GM20000 (cell line): ENCODE results near the gene ANKRD2.

Experiments
- DNase-seq: peaks from one replicate; pipeline ENCODE4 v3.0.0; 2012; ENCODE audit warnings: low spot score
- CTCF ChIP-seq: IDR thresholded peaks from 2 replicates; pipeline ENCODE4 v1.5.1; 2012; ENCODE audit warnings: mild to moderate bottlenecking, control low read depth; ENCODE audit errors: extremely low read depth, missing control alignments

Gene ANKRD2

GRCh38 chr10:97563337-97563736 lies 9.2 kb upstream of the ANKRD2 start:
- no peak for TF ChIP-seq CTCF
- DNase-seq, result no peak

GRCh38 chr10:97564776-97565175 lies 7.8 kb upstream of the ANKRD2 start:
- no peak for TF ChIP-seq CTCF
- no peak for DNase-seq

- TF ChIP-seq CTCF, result no peak
- DNase-seq, result no peak
These were observed 6.1 kb upstream of the ANKRD2 start for GRCh38 chr10:97566336-97566996.

GRCh38 chr10:97567891-97568290 lies 4.7 kb upstream of the ANKRD2 start:
- no peak for TF ChIP-seq CTCF
- DNase-seq, result no peak

- TF ChIP-seq CTCF, result no peak
- DNase-seq, result no peak
These were observed 2.3 kb upstream of the ANKRD2 start for GRCh38 chr10:97570146-97570788.

GRCh38 chr10:97570789-97571471 lies 1.6 kb upstream of the ANKRD2 start:
- no peak for DNase-seq
- TF ChIP-seq CTCF, result no peak

GRCh38 chr10:97571622-97572021 lies 957 bp upstream of the ANKRD2 start:
- DNase-seq, result no peak
- TF ChIP-seq CTCF, result no peak
